ENCODE results near the gene NIPAL3.

The NIPAL3 gene

GRCh38 chr1:24386241-24386640 lies 29.4 kb upstream of the NIPAL3 start:
- H3K36me3 Mint-ChIP-seq: peaks cover 12% of the 10 kb centered on the region
- peak in 1 of 2 donors; percentile 32 for DNase-seq (ENCODE audit: low spot score in 2 of 2)
- ATAC-seq: no peak
- H3K4me1 Mint-ChIP-seq: peaks cover 44% of the 10 kb centered on the region
- no peak overlapping the region for H3K27ac Mint-ChIP-seq
- H3K9me3 Mint-ChIP-seq: no peaks in the 10 kb centered on the region
- H3K4me3 Mint-ChIP-seq: no peak overlapping the region

DNA sequence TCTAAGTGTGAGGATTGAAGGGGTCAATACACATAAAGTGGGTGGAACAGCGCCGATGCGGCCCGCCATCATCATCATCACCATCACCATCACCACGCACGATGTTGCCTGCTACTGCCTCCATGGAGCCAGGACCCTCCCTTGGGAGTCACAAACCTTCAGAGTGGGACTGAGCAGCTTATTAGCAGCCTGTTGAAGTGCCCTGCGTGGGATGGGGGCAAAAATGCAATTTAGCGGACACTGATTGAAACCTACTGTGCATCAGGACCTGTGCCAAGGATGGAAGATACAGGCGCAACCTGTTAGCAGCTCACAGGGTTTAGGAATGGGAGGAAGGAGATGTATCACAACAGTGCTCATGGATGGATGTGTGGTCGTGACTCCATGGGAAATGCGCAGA lies 28.7 kb upstream of the NIPAL3 start:
- Mint-ChIP-seq H3K4me3 (no peak overlapping the region), H3K4me1 (peaks cover 51% of the 10 kb centered on the region), H3K36me3 (peaks cover 17% of the 10 kb centered on the region), H3K9me3 (no peaks in the 10 kb centered on the region), H3K27ac (no peak overlapping the region)
- ATAC-seq (no peak), DNase-seq (ENCODE audit: low spot score in 2 of 2) (peak in 1 of 2 donors; percentile 45)

DNA sequence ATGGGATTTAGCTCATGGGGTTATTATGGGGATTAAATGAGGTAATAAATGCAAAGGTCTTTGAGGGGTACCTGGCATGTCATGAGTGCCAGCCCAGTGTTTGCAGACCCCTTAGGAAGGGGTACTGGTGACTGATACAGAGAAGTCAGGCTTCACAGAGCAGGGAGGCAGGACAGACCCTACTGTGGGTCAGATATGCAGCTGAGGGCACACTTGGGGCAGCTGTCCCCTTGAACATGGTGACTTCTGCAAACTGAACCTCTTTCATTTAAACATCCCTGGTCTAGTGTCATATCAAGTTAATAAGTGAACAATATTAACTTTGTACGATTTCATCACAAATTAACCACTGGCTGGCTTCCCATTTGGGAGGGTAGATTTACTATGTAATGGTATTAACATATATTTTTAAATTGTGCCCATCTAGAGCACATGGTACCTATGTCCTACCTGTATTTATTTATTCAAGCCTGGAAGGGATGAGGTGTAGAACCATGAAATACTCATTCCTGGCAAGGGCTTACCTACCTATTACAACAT lies 27.9 kb upstream of the NIPAL3 start:
- Mint-ChIP-seq H3K36me3 (peaks cover 15% of the 10 kb centered on the region), H3K27ac (no peak overlapping the region), H3K4me3 (no peak overlapping the region), H3K9me3 (no peaks in the 10 kb centered on the region), H3K4me1 (peaks cover 59% of the 10 kb centered on the region)
- ATAC-seq: no peak
- DNase-seq (ENCODE audit: low spot score in 2 of 2): peak in 1 of 2 donors; percentile 29

GRCh38 chr1:24388331-24388885 lies 27.2 kb upstream of the NIPAL3 start:
- Mint-ChIP-seq H3K4me3 (no peak overlapping the region), H3K36me3 (peaks cover 8% of the 10 kb centered on the region), H3K27ac (no peak overlapping the region), H3K4me1 (peaks cover 65% of the 10 kb centered on the region), H3K9me3 (no peaks in the 10 kb centered on the region)
- no peak for ATAC-seq
- DNase-seq (ENCODE audit: low spot score in 2 of 2): peak in 1 of 2 donors; percentile 40

- H3K27ac Mint-ChIP-seq: no peak overlapping the region
- no peaks in the 10 kb centered on the region for H3K9me3 Mint-ChIP-seq
- H3K4me3 Mint-ChIP-seq: no peak overlapping the region
- ATAC-seq (no peak), DNase-seq (ENCODE audit: low spot score in 2 of 2) (peak in 1 of 2 donors; percentile 36)
- peaks cover 59% of the 10 kb centered on the region for H3K4me1 Mint-ChIP-seq
- H3K36me3 Mint-ChIP-seq: peaks cover 8% of the 10 kb centered on the region
Observed at GRCh38 chr1:24389231-24389678, 26.3 kb upstream of the NIPAL3 start.

GRCh38 chr1:24390924-24391782 lies 24.4 kb upstream of the NIPAL3 start:
- DNase-seq (ENCODE audit: low spot score in 2 of 2) (peak; percentile 59 to 77), ATAC-seq (peak; percentile 79)
- Mint-ChIP-seq H3K4me3 (peak overlapping the region; percentile 73), H3K36me3 (peaks cover 8% of the 10 kb centered on the region), H3K27ac (peak overlapping the region; percentile 94), H3K4me1 (peaks cover 40% of the 10 kb centered on the region), H3K9me3 (no peaks in the 10 kb centered on the region)

- Mint-ChIP-seq H3K36me3 (peaks cover 8% of the 10 kb centered on the region), H3K4me1 (peaks cover 31% of the 10 kb centered on the region), H3K27ac (peak overlapping the region; percentile 94), H3K9me3 (no peaks in the 10 kb centered on the region), H3K4me3 (peak overlapping the region; percentile 73)
- peak; percentile 58 to 81 for DNase-seq (ENCODE audit: low spot score in 2 of 2)
- ATAC-seq: peak; percentile 86
Observed at GRCh38 chr1:24391882-24392603, 23.6 kb upstream of the NIPAL3 start.

- peak overlapping the region; percentile 73 for H3K4me3 Mint-ChIP-seq
- peak overlapping the region; percentile 94 for H3K27ac Mint-ChIP-seq
- H3K4me1 Mint-ChIP-seq: peaks cover 29% of the 10 kb centered on the region
- DNase-seq (ENCODE audit: low spot score in 2 of 2): no peak
- H3K9me3 Mint-ChIP-seq: no peaks in the 10 kb centered on the region
- H3K36me3 Mint-ChIP-seq: peaks cover 8% of the 10 kb centered on the region
- no peak for ATAC-seq
Observed at GRCh38 chr1:24392604-24392946, 23.0 kb upstream of the NIPAL3 start.

DNA sequence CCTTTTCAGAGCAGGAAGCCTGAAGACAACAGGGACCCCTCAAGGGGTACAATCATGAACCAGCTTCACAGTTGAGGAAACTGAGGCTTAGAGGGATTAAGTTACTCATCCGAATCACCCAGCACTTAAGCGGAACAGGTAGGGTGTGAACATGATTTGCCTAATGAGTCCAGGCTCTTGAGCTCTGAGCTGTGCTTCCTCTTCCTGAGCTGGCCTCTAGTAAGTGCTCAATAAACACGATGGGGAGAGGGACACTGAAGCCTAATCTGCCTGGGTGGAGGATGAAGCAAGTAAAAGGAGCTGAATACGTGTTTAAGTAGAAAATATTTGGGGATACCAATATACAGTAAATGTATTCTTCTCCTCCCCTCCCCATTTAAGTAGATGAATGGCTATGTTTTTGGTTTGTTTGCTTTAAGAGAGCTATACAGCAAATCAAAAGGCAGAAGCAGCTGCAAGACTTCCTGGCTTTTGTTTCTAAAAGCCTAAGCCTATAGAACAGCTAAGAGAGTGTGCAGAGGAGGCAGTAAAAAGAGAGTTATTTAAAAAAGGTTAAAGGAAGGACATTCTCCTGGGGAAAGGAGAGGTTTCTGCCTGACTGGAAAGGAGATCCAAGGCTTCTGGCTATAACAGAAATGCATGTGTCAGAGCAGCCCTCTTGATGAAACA lies 22.5 kb upstream of the NIPAL3 start:
- Mint-ChIP-seq H3K4me3 (no peak overlapping the region), H3K36me3 (peaks cover 8% of the 10 kb centered on the region), H3K27ac (peak overlapping the region; percentile 94), H3K9me3 (no peaks in the 10 kb centered on the region), H3K4me1 (peaks cover 29% of the 10 kb centered on the region)
- ATAC-seq (no peak), DNase-seq (ENCODE audit: low spot score in 2 of 2) (peak in 1 of 2 donors; percentile 44)

GRCh38 chr1:24393892-24394291 lies 21.7 kb upstream of the NIPAL3 start:
- no peak overlapping the region for H3K27ac Mint-ChIP-seq
- peaks cover 8% of the 10 kb centered on the region for H3K36me3 Mint-ChIP-seq
- peaks cover 29% of the 10 kb centered on the region for H3K4me1 Mint-ChIP-seq
- ATAC-seq: no peak
- peak in 1 of 2 donors; percentile 36 for DNase-seq (ENCODE audit: low spot score in 2 of 2)
- H3K4me3 Mint-ChIP-seq: no peak overlapping the region
- H3K9me3 Mint-ChIP-seq: no peaks in the 10 kb centered on the region

DNA sequence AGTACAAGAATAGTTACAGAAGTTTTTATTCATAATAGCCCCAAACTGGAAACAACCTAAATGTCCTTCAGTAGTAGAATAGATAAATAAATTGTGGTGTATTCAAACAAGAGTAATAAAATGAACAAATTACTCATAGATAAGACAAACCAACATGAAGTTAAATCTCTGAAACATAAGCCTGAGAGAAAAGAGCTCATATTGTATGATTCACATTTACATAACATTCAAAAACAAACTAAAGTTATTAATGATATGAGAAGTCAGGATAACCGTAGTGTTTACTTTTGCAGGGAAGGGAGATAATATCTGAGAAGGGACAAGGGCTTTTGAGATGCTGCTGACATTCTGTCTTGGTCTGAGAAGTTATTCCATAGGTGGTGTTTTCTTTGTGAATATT lies 15.5 kb upstream of the NIPAL3 start:
- H3K27ac Mint-ChIP-seq: no peak overlapping the region
- DNase-seq (ENCODE audit: low spot score in 2 of 2): no peak
- H3K36me3 Mint-ChIP-seq: no peaks in the 10 kb centered on the region
- no peaks in the 10 kb centered on the region for H3K4me1 Mint-ChIP-seq
- ATAC-seq: no peak
- H3K9me3 Mint-ChIP-seq: no peaks in the 10 kb centered on the region
- no peak overlapping the region for H3K4me3 Mint-ChIP-seq

- no peak for ATAC-seq
- DNase-seq (ENCODE audit: low spot score in 2 of 2): no peak
- no peaks in the 10 kb centered on the region for H3K9me3 Mint-ChIP-seq
- H3K36me3 Mint-ChIP-seq: no peaks in the 10 kb centered on the region
- no peaks in the 10 kb centered on the region for H3K4me1 Mint-ChIP-seq
- no peak overlapping the region for H3K27ac Mint-ChIP-seq
- no peak overlapping the region for H3K4me3 Mint-ChIP-seq
Observed at GRCh38 chr1:24403806-24404205, 11.8 kb upstream of the NIPAL3 start.

DNA sequence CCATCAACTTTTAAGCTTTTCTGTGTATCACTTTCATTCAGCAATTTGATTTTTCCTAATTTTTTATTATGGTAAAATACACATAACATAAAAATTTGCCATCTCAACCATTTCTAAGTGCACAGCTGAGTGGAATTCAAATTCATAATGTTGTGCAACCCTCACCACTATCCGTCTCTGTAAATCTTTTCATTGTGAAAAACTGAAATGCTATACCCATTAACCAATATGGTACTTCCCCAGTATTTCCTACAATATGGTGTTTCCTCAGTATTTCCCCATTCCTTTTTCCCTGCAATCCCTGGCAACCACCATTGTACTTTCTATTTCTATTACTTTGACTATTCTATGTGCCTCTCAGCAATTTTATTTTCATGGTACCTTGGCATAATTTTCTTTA lies 8.8 kb upstream of the NIPAL3 start:
- Mint-ChIP-seq H3K27ac (no peak overlapping the region), H3K36me3 (no peaks in the 10 kb centered on the region), H3K4me1 (peaks cover 2% of the 10 kb centered on the region), H3K9me3 (no peaks in the 10 kb centered on the region), H3K4me3 (no peak overlapping the region)
- ATAC-seq (no peak), DNase-seq (ENCODE audit: low spot score in 2 of 2) (no peak)

DNA sequence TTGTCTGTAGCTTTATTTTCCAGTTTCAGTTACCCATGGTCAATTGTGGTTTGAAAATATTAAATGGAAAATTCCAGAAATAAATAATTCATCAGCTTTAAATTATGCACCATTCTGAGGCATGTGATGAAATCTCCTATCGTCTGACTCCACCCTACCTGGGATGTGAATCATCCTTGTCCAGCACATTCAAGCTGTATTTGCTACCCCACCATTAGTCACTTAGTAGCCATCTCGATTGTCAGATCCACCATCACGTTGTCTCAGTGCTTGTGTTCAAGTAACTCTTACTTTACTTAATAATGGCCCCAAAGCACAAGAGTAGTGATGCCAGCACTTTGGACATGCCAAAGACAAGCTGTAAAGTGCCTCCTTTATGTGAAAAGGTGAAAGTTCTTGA lies 6.1 kb upstream of the NIPAL3 start:
- Mint-ChIP-seq H3K4me3 (no peak overlapping the region), H3K36me3 (no peaks in the 10 kb centered on the region), H3K9me3 (no peaks in the 10 kb centered on the region), H3K27ac (no peak overlapping the region), H3K4me1 (peaks cover 17% of the 10 kb centered on the region)
- DNase-seq (ENCODE audit: low spot score in 2 of 2): no peak
- no peak for ATAC-seq

GRCh38 chr1:24410750-24411149 lies 4.9 kb upstream of the NIPAL3 start:
- H3K27ac Mint-ChIP-seq: no peak overlapping the region
- H3K9me3 Mint-ChIP-seq: no peaks in the 10 kb centered on the region
- ATAC-seq (no peak), DNase-seq (ENCODE audit: low spot score in 2 of 2) (no peak)
- peaks cover 28% of the 10 kb centered on the region for H3K4me1 Mint-ChIP-seq
- no peak overlapping the region for H3K4me3 Mint-ChIP-seq
- no peaks in the 10 kb centered on the region for H3K36me3 Mint-ChIP-seq
